C4-2B (cell line): Measurements from ENCODE around the gene NAPG.
"Not testable (repeated sequence)": the region's sequence is repeated elsewhere in the genome, so short reads cannot be mapped to it uniquely, and the experiment has no call there.

Source experiments
- H3K27ac ChIP-seq: fragments of 450-650 bp; 2 replicates; pipeline ENCODE4 v1.5.1; 2017
- CTCF ChIP-seq: fragments of 450-650 bp; conservative IDR thresholded peaks from 2 replicates; pipeline ENCODE4 v1.5.1; 2017; ENCODE audit warnings: mild to moderate bottlenecking
- ZFX ChIP-seq: fragments of 450-650 bp; IDR thresholded peaks from 2 replicates; pipeline ENCODE4 v1.6.1; 2017

NAPG gene

GRCh38 chr18:10570622-10571021 lies 44.8 kb downstream of the NAPG start:
- TF ChIP-seq ZFX (no peak), CTCF (no peak)
- no peak overlapping the region for H3K27ac ChIP-seq

- TF ChIP-seq ZFX = no peak
- no peak for TF ChIP-seq CTCF
- H3K27ac ChIP-seq = no peak overlapping the region
These were observed 45.7 kb downstream of the NAPG start for GRCh38 chr18:10571537-10571936.

- H3K27ac ChIP-seq = not testable (repeated sequence)
These were observed 47.4 kb downstream of the NAPG start for GRCh38 chr18:10573261-10573660.

- not testable (repeated sequence) for H3K27ac ChIP-seq
These were observed 48.6 kb downstream of the NAPG start for GRCh38 chr18:10574412-10574811.

GRCh38 chr18:10577842-10578572 lies 52.2 kb downstream of the NAPG start:
- peak overlapping the region; percentile 44 for H3K27ac ChIP-seq

GRCh38 chr18:10578573-10578899 lies 52.7 kb downstream of the NAPG start:
- peak overlapping the region; percentile 44 for H3K27ac ChIP-seq

GRCh38 chr18:10579079-10579867 lies 53.4 kb downstream of the NAPG start:
- no peak overlapping the region for H3K27ac ChIP-seq

GRCh38 chr18:10580215-10580614 lies 54.4 kb downstream of the NAPG start:
- TF ChIP-seq ZFX (no peak), CTCF (no peak)
- no peak overlapping the region for H3K27ac ChIP-seq

More at GRCh38 chr18:10579079-10579867, 53.4 kb downstream of the NAPG start:
- TF ChIP-seq ZFX (no peak), CTCF (no peak)

- TF ChIP-seq CTCF = no peak
- no peak for TF ChIP-seq ZFX
These were observed 59.4 kb downstream of the NAPG start for GRCh38 chr18:10585260-10585659.

More at GRCh38 chr18:10585260-10585659, 59.4 kb downstream of the NAPG start:
- H3K27ac ChIP-seq = no peak overlapping the region
